ENCODE results near the gene ADAT2. TPM values are rescaled to one million over a fixed set of nuclear protein-coding genes. Genes with fewer than 3 reads are reported as not detected.
A peak's percentile ranks its signal among the peaks of the same experiment; 100 is the strongest.

The ADAT2 gene
- total RNA-seq, 1 experiment from 2014 or later: 18.4 TPM

DNA sequence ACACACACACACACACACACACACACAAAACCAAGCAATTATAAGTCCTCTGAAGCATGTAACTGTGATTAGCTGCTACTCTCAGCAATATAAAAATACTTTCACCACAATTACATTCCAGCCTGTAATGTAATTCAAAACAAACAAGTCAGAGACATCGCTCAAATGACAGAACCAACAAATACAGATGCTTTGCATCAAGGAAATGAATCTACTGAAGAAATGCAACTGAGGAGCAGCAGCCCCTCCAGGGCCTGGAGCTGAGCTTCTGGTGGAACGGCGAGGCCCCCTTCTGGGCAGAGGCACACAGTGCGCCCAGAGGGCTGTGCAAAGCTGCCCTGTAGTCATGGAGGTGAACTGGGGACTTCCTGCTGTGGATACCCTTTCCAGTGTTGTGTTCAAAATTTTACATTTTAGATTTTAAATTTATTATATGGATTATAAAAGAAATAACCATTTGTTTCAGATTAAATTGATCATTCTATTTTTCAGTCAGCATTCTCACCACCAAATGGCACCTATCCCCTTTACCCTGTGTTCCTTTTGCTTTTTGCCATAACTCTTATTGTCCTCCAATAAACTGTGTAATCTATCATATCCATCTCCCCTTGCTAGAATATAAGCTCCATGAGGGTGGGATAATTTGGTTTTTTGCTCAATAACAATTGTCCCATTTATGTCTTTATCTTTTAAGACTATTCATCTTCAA lies 23.2 kb downstream of the ADAT2 start:
- CTCF ChIA-PET: interaction anchor here (0.7 to 3.6 kb wide), 12 partner anchors 10 to 953 kb away, joined by 3 to 43 read pairs (median 4); partner anchors contain the start of genes ADAT2 and PEX3
- Histone ChIP-seq H4K20me1 (ENCODE audit: insufficient read depth) (no peaks in the 10 kb centered on the region), H3K4me2 (ENCODE audit: low read length) (no peak overlapping the region), H2AFZ (ENCODE audit: low read depth, low read length, poor library complexity, severe bottlenecking) (no peak overlapping the region), H3K9ac (ENCODE audit: low read length) (no peak overlapping the region), H3K79me2 (ENCODE audit: insufficient read depth, low read length) (no peaks in the 10 kb centered on the region), H3K9me2 (ENCODE audit: insufficient read depth) (no peaks in the 10 kb centered on the region), H3K36me3 (ENCODE audit: control insufficient read depth in 1 of 2, insufficient read depth in 2 of 2, low read length in 2 of 2) (peaks cover 0 to 2% of the 10 kb centered on the region in 2 experiments; a peak in 1 of 4 replicates), H3K27me3 (ENCODE audit: insufficient read depth, low read length) (no peaks in the 10 kb centered on the region), H3K27ac (ENCODE audit: low read depth, low read length) (no peak overlapping the region), H3K9me3 (ENCODE audit: control insufficient read depth in 1 of 2, insufficient read depth in 1 of 2, low read depth in 1 of 2, low read length in 2 of 2) (no peaks in the 10 kb centered on the region), H3K4me1 (ENCODE audit: control insufficient read depth in 1 of 2, insufficient read depth in 2 of 2, low read length in 2 of 2) (no peaks in the 10 kb centered on the region), H3K4me3 (replicated peaks in 1 of 2; ENCODE audit: low read depth in 1 of 2, low read length in 2 of 2) (no peak overlapping the region)
- no peak for DNase-seq (ENCODE audit: low read depth, low spot score)
- peak; percentile 99 for ATAC-seq
- TF ChIP-seq, protein P1, sequence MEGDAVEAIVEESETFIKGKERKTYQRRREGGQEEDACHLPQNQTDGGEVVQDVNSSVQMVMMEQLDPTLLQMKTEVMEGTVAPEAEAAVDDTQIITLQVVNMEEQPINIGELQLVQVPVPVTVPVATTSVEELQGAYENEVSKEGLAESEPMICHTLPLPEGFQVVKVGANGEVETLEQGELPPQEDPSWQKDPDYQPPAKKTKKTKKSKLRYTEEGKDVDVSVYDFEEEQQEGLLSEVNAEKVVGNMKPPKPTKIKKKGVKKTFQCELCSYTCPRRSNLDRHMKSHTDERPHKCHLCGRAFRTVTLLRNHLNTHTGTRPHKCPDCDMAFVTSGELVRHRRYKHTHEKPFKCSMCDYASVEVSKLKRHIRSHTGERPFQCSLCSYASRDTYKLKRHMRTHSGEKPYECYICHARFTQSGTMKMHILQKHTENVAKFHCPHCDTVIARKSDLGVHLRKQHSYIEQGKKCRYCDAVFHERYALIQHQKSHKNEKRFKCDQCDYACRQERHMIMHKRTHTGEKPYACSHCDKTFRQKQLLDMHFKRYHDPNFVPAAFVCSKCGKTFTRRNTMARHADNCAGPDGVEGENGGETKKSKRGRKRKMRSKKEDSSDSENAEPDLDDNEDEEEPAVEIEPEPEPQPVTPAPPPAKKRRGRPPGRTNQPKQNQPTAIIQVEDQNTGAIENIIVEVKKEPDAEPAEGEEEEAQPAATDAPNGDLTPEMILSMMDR (IDR thresholded peaks at IDR 0.05 in 2 of 3, conservative IDR thresholded peaks at IDR 0.05 in 1 of 3; ENCODE audit: borderline replicate concordance in 1 of 3, insufficient read depth in 1 of 3, low read depth in 2 of 3, low read length in 2 of 3): peak; percentile 71 to 98 (median 95)
- no peak for TF ChIP-seq YY1 (IDR thresholded peaks at IDR 0.05; ENCODE audit: extremely low read depth, insufficient replicate concordance, low read depth, low read length)
- TF ChIP-seq, protein P2, sequence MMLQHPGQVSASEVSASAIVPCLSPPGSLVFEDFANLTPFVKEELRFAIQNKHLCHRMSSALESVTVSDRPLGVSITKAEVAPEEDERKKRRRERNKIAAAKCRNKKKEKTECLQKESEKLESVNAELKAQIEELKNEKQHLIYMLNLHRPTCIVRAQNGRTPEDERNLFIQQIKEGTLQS (IDR thresholded peaks at IDR 0.05): no peak
- peak; percentile 92 for TF ChIP-seq RAD21 (IDR thresholded peaks at IDR 0.05; ENCODE audit: low read depth)
- TF ChIP-seq SIN3A (IDR thresholded peaks at IDR 0.05; ENCODE audit: low read depth): 0 out of 2 replicates have a peak, but pooled peaks have one; percentile 27
- BruUV-seq (replicated peaks): no TSS peak
- POLR2A ChIA-PET: no interaction called here
- RAD21 ChIA-PET (ENCODE audit: low non-redundant PET in 1 of 2, low total read pairs in 2 of 2, uncharacterized antibody in 2 of 2, unreplicated experiment in 2 of 2): interaction anchor here (0.5 to 1.5 kb wide), 9 partner anchors 11 to 953 kb away, joined by 3 to 10 read pairs (median 3); no protein-coding TSS in a partner anchor
- intact Hi-C loops (cut with micrococcal nuclease): loop anchor here (1.0 to 10.0 kb wide), 6 partner anchors 194 to 953 kb away; partner anchors contain the start of gene HIVEP2

All from HCT116 (cell line).